ENCODE data around the gene PLN.

PLN gene

DNA sequence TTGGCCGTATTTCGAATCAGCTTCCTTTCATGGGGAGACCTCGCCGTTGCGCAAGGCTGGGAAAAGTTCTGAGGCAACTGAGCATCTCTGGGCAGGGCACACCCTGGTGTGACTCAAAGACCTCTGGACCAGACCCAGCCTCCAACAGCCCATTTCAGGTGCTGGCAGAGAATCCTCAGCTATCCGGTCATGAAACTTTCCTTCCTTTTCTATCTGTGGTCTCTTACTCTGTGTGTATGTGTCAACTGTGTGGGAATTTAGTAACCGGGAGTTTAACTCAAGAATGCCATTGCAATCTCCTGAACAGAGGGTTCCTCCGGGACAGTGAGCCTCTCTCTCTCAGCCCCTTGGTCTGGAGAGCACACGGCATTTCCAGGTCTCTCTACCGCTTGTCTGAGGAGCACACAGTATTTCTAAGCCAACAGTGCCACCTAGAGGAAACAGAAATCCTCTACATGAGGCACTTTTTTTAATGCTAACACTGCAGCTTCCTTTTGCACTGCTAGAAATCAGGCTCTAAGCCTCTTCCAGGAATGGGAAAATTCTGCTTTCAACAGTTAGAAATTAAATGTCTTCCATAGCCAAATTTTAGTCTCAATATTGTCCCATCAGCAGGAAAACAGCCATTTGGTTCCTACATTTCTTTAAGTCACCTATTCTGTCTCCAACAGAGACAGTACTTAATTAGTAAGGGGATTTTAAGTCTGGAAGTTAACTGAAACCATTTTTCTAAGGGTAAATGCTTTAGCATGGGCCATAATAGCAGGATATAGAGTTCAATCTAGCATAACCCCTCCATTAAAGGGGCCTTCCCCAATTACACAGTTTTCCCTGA lies 32.7 kb downstream of the PLN start:
- no peak for DNase-seq (ENCODE audit: low read depth)

DNA sequence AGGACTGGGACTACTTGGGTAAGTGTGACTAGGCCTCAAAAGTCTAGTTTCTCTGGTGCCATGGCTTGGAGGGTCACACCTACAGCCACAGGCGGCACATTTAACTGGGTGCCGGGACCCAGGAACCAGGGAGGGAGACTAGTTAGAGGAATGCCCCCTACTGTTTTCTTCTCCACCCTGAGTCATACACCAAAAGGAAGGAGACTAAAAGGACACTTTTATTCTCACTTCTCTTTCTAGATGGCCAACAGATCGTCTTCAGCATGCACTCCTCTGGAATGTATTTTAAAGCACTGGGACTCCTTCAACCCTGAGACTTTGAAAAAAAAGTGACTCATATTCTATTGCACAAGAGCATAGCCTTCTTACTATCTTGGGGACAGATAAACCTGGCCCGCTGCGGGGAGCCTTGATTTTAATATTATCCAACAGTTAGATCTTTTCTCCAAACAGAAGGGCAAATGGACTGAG lies 33.4 kb downstream of the PLN start:
- no peak for DNase-seq (ENCODE audit: low read depth)

DNA sequence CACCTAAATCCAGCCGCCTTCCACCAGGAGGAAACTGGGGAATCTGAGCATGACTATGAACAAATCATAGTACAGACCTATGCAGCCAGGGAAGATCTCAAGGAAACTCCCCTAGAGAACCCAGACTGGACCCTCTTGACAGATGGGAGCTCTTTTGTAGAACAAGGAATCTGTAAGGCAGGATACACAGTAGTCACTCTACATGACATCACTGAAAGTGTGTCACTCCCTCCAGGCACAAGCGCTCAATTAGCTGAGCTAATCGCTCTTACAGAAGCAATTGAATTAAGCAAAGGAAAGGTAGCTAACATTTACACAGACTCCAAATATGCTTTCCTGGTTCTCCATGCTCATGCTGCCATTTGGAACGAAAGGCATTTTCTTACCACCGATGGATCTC lies 36.8 kb downstream of the PLN start:
- no peak for DNase-seq (ENCODE audit: low read depth)

DNA sequence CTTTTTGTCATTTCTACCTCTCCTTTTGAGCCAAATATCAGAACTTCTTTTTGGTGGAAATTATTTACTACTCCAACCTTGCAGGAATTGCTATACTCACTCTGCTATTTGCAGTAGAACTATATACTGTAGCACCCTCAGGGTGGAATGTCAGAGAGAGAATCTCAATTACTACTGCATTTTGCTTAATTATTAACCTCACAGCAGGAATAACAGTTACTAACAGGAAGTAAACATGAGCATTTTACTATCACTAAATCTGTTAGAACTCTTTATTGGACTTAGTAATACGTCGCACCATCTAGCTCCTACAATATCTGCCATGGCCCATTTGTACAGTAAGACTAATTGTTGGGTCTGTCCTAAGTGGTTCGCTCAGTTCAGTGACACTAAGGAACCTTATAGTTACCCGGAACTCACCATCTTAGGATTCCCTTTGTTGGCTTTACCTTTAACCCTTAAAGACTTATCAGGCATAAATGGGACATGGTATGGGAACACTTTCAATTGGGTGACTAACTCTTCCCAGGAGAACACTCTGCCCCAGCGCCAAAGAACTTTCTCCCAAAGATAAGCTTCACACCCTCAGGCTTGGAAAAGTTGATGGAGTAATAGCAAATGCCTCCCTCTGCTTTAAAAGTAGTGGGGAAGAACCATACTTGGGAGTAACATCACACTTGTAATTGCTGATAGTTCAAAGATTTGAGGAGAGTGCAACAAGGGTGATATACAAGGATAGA lies 38.8 kb downstream of the PLN start:
- no peak for DNase-seq (ENCODE audit: low read depth)

GRCh38 chr6:118588626-118589025 lies 40.5 kb downstream of the PLN start:
- DNase-seq (ENCODE audit: low read depth): no peak

DNA sequence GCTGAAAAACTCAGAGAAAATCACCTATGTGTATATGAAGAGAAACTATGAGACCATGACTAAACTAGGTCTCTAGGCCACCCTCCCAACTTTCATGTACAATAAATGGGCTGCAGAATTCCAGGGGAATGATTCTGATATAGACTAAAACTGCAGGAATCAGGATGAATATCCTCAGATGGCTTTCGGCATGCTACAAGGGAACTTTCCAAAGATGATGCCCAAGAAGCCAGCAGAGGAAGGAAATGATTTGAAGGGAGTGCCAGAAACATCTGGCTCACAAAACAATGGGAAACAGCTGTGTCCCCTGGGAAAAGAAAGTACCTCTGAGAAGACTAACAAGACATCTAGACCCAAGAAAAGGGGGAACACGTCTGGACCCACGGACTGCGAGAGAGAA lies 41.1 kb downstream of the PLN start:
- no peak for DNase-seq (ENCODE audit: low read depth)

- DNase-seq (ENCODE audit: low read depth): no peak
These were observed 41.7 kb downstream of the PLN start for GRCh38 chr6:118589649-118590365.

DNA sequence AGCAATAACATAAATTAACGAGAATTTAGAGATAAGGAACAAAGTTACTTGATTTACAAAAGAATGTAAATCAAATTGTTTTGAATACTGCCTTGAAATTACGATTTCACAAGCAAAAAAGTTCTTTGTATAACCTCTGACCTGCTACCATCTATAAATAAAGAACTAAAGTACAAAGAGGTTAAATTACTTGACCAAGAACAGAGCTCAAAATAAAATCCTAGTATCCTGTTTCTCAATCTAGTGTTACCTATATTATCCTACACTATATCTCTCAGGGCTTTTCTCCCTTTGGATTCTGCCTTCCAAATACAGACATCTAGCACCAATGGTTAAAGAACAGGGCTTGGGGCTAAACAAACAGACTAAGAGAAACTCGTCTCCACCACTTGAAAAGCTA lies 43.8 kb downstream of the PLN start:
- no peak for DNase-seq (ENCODE audit: low read depth)

GRCh38 chr6:118594877-118595276 lies 46.8 kb downstream of the PLN start:
- DNase-seq (ENCODE audit: low read depth): no peak

GRCh38 chr6:118596774-118597320 lies 48.8 kb downstream of the PLN start:
- no peak for DNase-seq (ENCODE audit: low read depth)

DNA sequence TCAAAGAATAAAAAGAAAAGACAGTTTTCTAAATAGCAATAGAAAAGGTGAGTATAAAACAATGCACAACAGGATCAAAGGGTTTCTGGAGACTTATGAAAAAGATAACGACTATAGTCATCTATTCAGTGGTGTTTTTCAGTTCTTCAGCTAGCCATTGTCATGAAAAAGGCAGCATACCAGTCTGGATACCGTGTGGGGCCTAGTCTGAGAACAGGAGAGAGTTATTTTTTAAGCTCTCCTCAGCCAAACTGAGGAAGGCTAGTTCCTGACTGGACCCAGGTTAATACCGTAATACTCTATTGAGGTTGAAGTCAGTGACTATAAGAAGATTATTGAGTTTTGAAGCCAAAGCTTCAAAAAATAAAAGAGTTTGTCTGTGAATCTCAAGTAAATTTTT lies 49.5 kb downstream of the PLN start:
- no peak for DNase-seq (ENCODE audit: low read depth)

GRCh38 chr6:118598324-118598723 lies 50.2 kb downstream of the PLN start:
- DNase-seq (ENCODE audit: low read depth): no peak

DNA sequence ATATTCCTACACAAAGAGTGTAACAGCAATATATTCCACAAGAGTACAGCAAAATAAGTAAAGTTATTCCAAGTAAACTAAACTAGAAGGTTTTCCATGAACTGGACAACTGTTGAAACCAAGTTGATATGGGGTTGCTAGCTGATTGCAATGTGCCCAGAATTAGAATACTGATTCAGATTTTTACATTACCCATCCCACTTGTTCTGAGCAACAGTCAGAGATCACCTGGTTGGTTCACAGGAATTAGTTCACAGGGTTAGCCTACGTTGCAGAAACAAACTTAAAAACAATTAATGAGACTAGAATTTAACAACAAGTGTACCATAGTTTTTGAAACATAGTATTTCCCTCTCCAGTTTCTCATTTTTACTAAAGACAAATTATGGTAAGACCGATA lies 54.2 kb downstream of the PLN start:
- DNase-seq (ENCODE audit: low read depth): no peak

DNA sequence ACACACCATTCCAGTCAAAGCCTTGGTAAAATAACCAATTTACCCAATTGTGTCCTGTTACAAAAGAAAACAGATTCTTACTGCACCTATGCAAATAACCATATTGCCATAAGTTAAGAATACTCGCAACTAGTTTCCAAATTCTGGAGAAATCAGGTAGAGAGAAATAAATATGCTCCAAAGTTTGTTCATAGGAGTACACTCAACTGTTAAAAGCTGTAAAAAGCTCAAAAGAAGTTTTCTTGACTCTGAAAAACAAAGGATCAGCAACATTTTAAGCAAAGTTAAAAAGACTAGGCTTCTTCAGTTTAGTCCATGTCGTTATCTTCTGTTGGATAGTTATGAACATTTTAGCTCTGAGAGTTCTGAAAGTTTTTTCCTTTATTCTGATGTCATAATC lies 55.3 kb downstream of the PLN start:
- no peak for DNase-seq (ENCODE audit: low read depth)

GRCh38 chr6:118606268-118606667 lies 58.2 kb downstream of the PLN start:
- no peak for DNase-seq (ENCODE audit: low read depth)

DNA sequence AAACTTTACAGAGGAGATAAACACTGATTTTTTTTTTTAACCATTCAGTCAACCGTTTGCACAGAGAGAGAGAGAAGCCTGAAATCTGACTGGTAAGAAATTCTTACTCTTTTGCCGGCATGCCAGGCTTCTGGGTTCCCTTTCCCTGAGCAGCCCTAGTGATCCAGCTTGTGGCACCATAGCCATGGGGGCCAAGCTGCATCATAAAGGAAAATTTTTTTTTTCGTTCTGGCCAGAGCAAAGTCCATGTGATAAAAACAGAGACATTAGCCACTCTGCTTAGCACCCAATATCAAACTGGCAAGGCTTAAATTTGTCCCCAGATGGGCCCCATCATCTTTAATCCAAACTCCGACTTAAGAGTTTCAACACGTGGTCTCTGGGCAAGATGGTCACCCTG lies 58.8 kb downstream of the PLN start:
- DNase-seq (ENCODE audit: low read depth): no peak

All from stimulated activated CD8-positive, alpha-beta memory T cell treated with anti-CD3 and anti-CD28 coated beads, Interleukin-15, amount 100 ng/mL, for 1 hour (primary cell).